NT2/D1 (cell line): ENCODE results near the gene CACNA2D4.

Experiments
- DNase-seq: peaks from one replicate; pipeline ENCODE4 v3.0.0-alpha.2; 2011; ENCODE audit warnings: low read depth, low spot score
- H3K27me3 ChIP-seq: 2 replicates; pipeline ENCODE4 v1.6.0; 2011; ENCODE audit warnings: mild to moderate bottlenecking; ENCODE audit not compliant: insufficient read length, insufficient read depth
- H3K36me3 ChIP-seq: 2 replicates; pipeline ENCODE4 v1.6.1; 2011; ENCODE audit warnings: mild to moderate bottlenecking, low read length, mixed read lengths; ENCODE audit not compliant: insufficient read depth, insufficient read length
- H3K4me1 ChIP-seq: 2 replicates; pipeline ENCODE4 v1.5.1; 2011; ENCODE audit not compliant: insufficient read depth, insufficient read length
- H3K4me3 ChIP-seq: 2 replicates; pipeline ENCODE4 v1.5.1; 2011; ENCODE audit warnings: low read depth; ENCODE audit not compliant: insufficient read length
- H3K9ac ChIP-seq: 2 replicates; pipeline ENCODE4 v1.6.0; 2011; ENCODE audit warnings: low read depth; ENCODE audit not compliant: insufficient read length
- H3K9me3 ChIP-seq: 2 replicates; pipeline ENCODE4 v1.5.1; 2011; ENCODE audit warnings: mild to moderate bottlenecking, low read length; ENCODE audit not compliant: insufficient read depth
- SUZ12 ChIP-seq: IDR thresholded peaks from 2 replicates; pipeline ENCODE4 v1.6.1; 2011; ENCODE audit not compliant: insufficient read length, insufficient read depth; ENCODE audit errors: extremely low read depth
- YY1 ChIP-seq: IDR thresholded peaks from 2 replicates; pipeline ENCODE4 v1.6.1; 2011; ENCODE audit not compliant: insufficient read length, insufficient read depth
- ZNF274 ChIP-seq: IDR thresholded peaks from 2 replicates; pipeline ENCODE4 v1.6.1; 2011; ENCODE audit warnings: mild to moderate bottlenecking, low read depth, low read length

The CACNA2D4 gene

GRCh38 chr12:1828856-1829255, 89.6 kb downstream of the CACNA2D4 start:
- Histone ChIP-seq H3K9ac (no peak overlapping the region), H3K36me3 (no peaks in the 10 kb centered on the region), H3K9me3 (no peaks in the 10 kb centered on the region), H3K4me3 (no peak overlapping the region), H3K4me1 (peaks cover 13% of the 10 kb centered on the region), H3K27me3 (peaks cover 2% of the 10 kb centered on the region)
- DNase-seq = no peak
- TF ChIP-seq YY1 (no peak), SUZ12 (no peak), ZNF274 (no peak)

GRCh38 chr12:1827826-1828805, 90.3 kb downstream of the CACNA2D4 start:
- Histone ChIP-seq H3K36me3 (no peaks in the 10 kb centered on the region), H3K27me3 (peaks cover 4% of the 10 kb centered on the region), H3K4me1 (peaks cover 13% of the 10 kb centered on the region), H3K9me3 (no peaks in the 10 kb centered on the region), H3K4me3 (no peak overlapping the region), H3K9ac (no peak overlapping the region)
- DNase-seq = no peak
- no peak for TF ChIP-seq SUZ12
- no peak for TF ChIP-seq ZNF274
- TF ChIP-seq YY1 = no peak

GRCh38 chr12:1826867-1827705, 91.4 kb downstream of the CACNA2D4 start:
- Histone ChIP-seq H3K4me3 (no peak overlapping the region), H3K9me3 (no peaks in the 10 kb centered on the region), H3K9ac (no peak overlapping the region), H3K27me3 (peaks cover 11% of the 10 kb centered on the region), H3K36me3 (no peaks in the 10 kb centered on the region), H3K4me1 (peaks cover 17% of the 10 kb centered on the region)
- DNase-seq = no peak
- no peak for TF ChIP-seq ZNF274
- no peak for TF ChIP-seq YY1
- no peak for TF ChIP-seq SUZ12

- no peaks in the 10 kb centered on the region for H3K36me3 ChIP-seq
- TF ChIP-seq ZNF274 = no peak
- no peak for TF ChIP-seq SUZ12
- no peak for TF ChIP-seq YY1
- H3K4me3 ChIP-seq = no peak overlapping the region
- H3K9me3 ChIP-seq = no peaks in the 10 kb centered on the region
- no peak for DNase-seq
- peaks cover 21% of the 10 kb centered on the region for H3K4me1 ChIP-seq
- H3K9ac ChIP-seq = no peak overlapping the region
- H3K27me3 ChIP-seq = peaks cover 16% of the 10 kb centered on the region
These were observed 92.1 kb downstream of the CACNA2D4 start for GRCh38 chr12:1826401-1826800.

- Histone ChIP-seq H3K9ac (no peak overlapping the region), H3K27me3 (peaks cover 24% of the 10 kb centered on the region), H3K36me3 (no peaks in the 10 kb centered on the region), H3K9me3 (no peaks in the 10 kb centered on the region), H3K4me3 (no peak overlapping the region), H3K4me1 (peaks cover 22% of the 10 kb centered on the region)
- no peak for DNase-seq
- no peak for TF ChIP-seq SUZ12
- TF ChIP-seq ZNF274 = no peak
- TF ChIP-seq YY1 = no peak
These were observed 92.9 kb downstream of the CACNA2D4 start for GRCh38 chr12:1825382-1826102.

- Histone ChIP-seq H3K27me3 (peaks cover 40% of the 10 kb centered on the region), H3K9ac (no peak overlapping the region), H3K9me3 (no peaks in the 10 kb centered on the region), H3K36me3 (no peaks in the 10 kb centered on the region), H3K4me3 (no peak overlapping the region), H3K4me1 (peaks cover 28% of the 10 kb centered on the region)
- TF ChIP-seq ZNF274 (no peak), SUZ12 (no peak), YY1 (no peak)
- no peak for DNase-seq
These were observed 95.2 kb downstream of the CACNA2D4 start for GRCh38 chr12:1823237-1823636.
